H9 (cell line): Measurements from ENCODE around the gene APLN. TPM values are rescaled to one million over a fixed set of nuclear protein-coding genes. Genes with fewer than 3 reads are reported as not detected.

ENCODE experiments used
- DNase-seq: peaks from one replicate; pipeline ENCODE4 v3.0.0-alpha.2; 2017
- H2AFZ ChIP-seq: one replicate; pipeline ENCODE4 v1.6.1; 2013; ENCODE audit warnings: mild to moderate bottlenecking, low read length, control low read depth, moderate library complexity
- H2AK5ac ChIP-seq: 2 replicates; pipeline ENCODE4 v1.6.1; 2013; ENCODE audit warnings: low read length, control low read depth, mixed read lengths; ENCODE audit not compliant: insufficient read length
- H2BK120ac ChIP-seq: one replicate; pipeline ENCODE4 v1.6.1; 2013; ENCODE audit warnings: low read depth, mild to moderate bottlenecking, low read length, control low read depth, inconsistent platforms; ENCODE audit not compliant: poor library complexity, severe bottlenecking
- H2BK12ac ChIP-seq: 2 replicates; pipeline ENCODE4 v1.6.1; 2013; ENCODE audit warnings: low read length, control low read depth, mixed read lengths, low read depth; ENCODE audit not compliant: insufficient read length
- H2BK15ac ChIP-seq: 2 replicates; pipeline ENCODE4 v1.6.1; 2013; ENCODE audit warnings: low read depth, low read length, control low read depth
- H2BK20ac ChIP-seq: one replicate; pipeline ENCODE4 v1.6.1; 2013; ENCODE audit warnings: low read depth, mild to moderate bottlenecking, low read length, control low read depth, inconsistent platforms; ENCODE audit not compliant: poor library complexity, severe bottlenecking
- H2BK5ac ChIP-seq: 2 replicates; pipeline ENCODE4 v1.6.1; 2013; ENCODE audit warnings: low read length, control low read depth, mixed read lengths; ENCODE audit not compliant: insufficient read length
- H3K14ac ChIP-seq: 2 replicates; pipeline ENCODE4 v1.6.1; 2013; ENCODE audit warnings: low read length, control low read depth; ENCODE audit not compliant: insufficient read depth
- H3K18ac ChIP-seq: 2 replicates; pipeline ENCODE4 v1.6.1; 2013; ENCODE audit warnings: low read depth, mild to moderate bottlenecking, mixed read lengths, low read length, control low read depth; ENCODE audit not compliant: insufficient read length
- H3K23ac ChIP-seq: 2 replicates; pipeline ENCODE4 v1.6.1; 2013; ENCODE audit warnings: low read length, control low read depth, mixed read lengths, low read depth; ENCODE audit not compliant: insufficient read length
- H3K23me2 ChIP-seq: 2 replicates; pipeline ENCODE4 v1.6.1; 2013; ENCODE audit warnings: low read depth, mild to moderate bottlenecking, mixed read lengths, low read length, control low read depth; ENCODE audit not compliant: insufficient read length, poor library complexity, severe bottlenecking
- H3K27ac ChIP-seq: 2 replicates; pipeline ENCODE4 v1.5.1; 2013; ENCODE audit warnings: low read length, control low read depth, mixed read lengths, low read depth; ENCODE audit not compliant: insufficient read length
- H3K27me3 ChIP-seq: 2 replicates; pipeline ENCODE4 v1.6.1; 2013; ENCODE audit warnings: low read length, control low read depth, inconsistent platforms; ENCODE audit not compliant: insufficient read depth
- H3K4ac ChIP-seq: 2 replicates; pipeline ENCODE4 v1.6.1; 2013; ENCODE audit warnings: low read depth, mild to moderate bottlenecking, control low read depth, inconsistent platforms, low read length, moderate library complexity
- H3K4me1 ChIP-seq: 2 replicates; pipeline ENCODE4 v1.6.1; 2013; ENCODE audit warnings: low read length, control low read depth, inconsistent platforms; ENCODE audit not compliant: insufficient read depth
- H3K4me2 ChIP-seq: 2 replicates; pipeline ENCODE4 v1.6.1; 2013; ENCODE audit warnings: low read length, control low read depth, mixed read lengths; ENCODE audit not compliant: insufficient read length, insufficient read depth
- H3K56ac ChIP-seq: 2 replicates; pipeline ENCODE4 v1.6.1; 2013; ENCODE audit warnings: low read depth, mild to moderate bottlenecking, mixed read lengths, low read length, control low read depth; ENCODE audit not compliant: insufficient read length
- H3K79me1 ChIP-seq: 2 replicates; pipeline ENCODE4 v1.6.1; 2013; ENCODE audit warnings: low read depth, mild to moderate bottlenecking, moderate library complexity, low read length, control low read depth, inconsistent platforms; ENCODE audit not compliant: insufficient read depth, poor library complexity, severe bottlenecking
- H3K79me2 ChIP-seq: 2 replicates; pipeline ENCODE4 v1.6.1; 2013; ENCODE audit warnings: low read length, control low read depth, inconsistent platforms; ENCODE audit not compliant: insufficient read depth
- H3K9ac ChIP-seq: 2 replicates; pipeline ENCODE4 v1.6.1; 2013; ENCODE audit warnings: low read length, control low read depth, mixed read lengths; ENCODE audit not compliant: insufficient read length; ENCODE audit errors: extremely low read depth
- H3K9me3 ChIP-seq: one replicate; pipeline ENCODE4 v1.6.1; 2013; ENCODE audit warnings: low read depth, low read length, inconsistent platforms; ENCODE audit not compliant: control insufficient read depth
- H3T11ph ChIP-seq: one replicate; pipeline ENCODE4 v1.6.1; 2013; ENCODE audit warnings: mild to moderate bottlenecking, low read length, control low read depth, inconsistent platforms
- H4K20me1 ChIP-seq: one replicate; pipeline ENCODE4 v1.6.1; 2013; ENCODE audit not compliant: control insufficient read depth, insufficient read length, insufficient read depth
- H4K5ac ChIP-seq: 2 replicates; pipeline ENCODE4 v1.6.1; 2013; ENCODE audit warnings: low read depth, mild to moderate bottlenecking, mixed read lengths, low read length, control low read depth; ENCODE audit not compliant: insufficient read length
- H4K8ac ChIP-seq: replicated peaks from 2 replicates; pipeline ENCODE4 v1.6.1; 2013; ENCODE audit warnings: low read length, control low read depth, mixed read lengths, low read depth; ENCODE audit not compliant: insufficient read length
- H4K91ac ChIP-seq: 2 replicates; pipeline ENCODE4 v1.6.1; 2013; ENCODE audit warnings: low read depth, mild to moderate bottlenecking, moderate library complexity, mixed read lengths, low read length, control low read depth; ENCODE audit not compliant: insufficient read length
- H3K27ac Mint-ChIP-seq, 3 experiments: 2 replicates in 2 of 3; 3 replicates in 1 of 3; pipeline ENCODE4 v1.8.0; 2020 to 2021; ENCODE audit warnings: mixed read lengths in 3 of 3, mild to moderate bottlenecking in 1 of 3, moderate library complexity in 1 of 3
- H3K27me3 Mint-ChIP-seq: 2 replicates; pipeline ENCODE4 v1.8.0; 2021; ENCODE audit warnings: low read depth, mild to moderate bottlenecking, moderate library complexity, mixed read lengths
- H3K36me3 Mint-ChIP-seq, 3 experiments: 2 replicates in 2 of 3; 3 replicates in 1 of 3; pipeline ENCODE4 v1.8.0; 2020 to 2021; ENCODE audit warnings: low read depth in 3 of 3, mixed read lengths in 3 of 3; ENCODE audit not compliant: insufficient read depth in 1 of 3
- H3K4me1 Mint-ChIP-seq, 2 experiments: 2 replicates each; pipeline ENCODE4 v1.8.0; 2020; ENCODE audit warnings: mixed read lengths in 2 of 2
- H3K4me3 Mint-ChIP-seq, 2 experiments: 2 replicates in 1 of 2; 3 replicates in 1 of 2; pipeline ENCODE4 v1.8.0; 2020 to 2021; ENCODE audit warnings: mild to moderate bottlenecking in 2 of 2, mixed read lengths in 2 of 2, moderate library complexity in 1 of 2
- H3K9me3 Mint-ChIP-seq, 2 experiments: 2 replicates in 1 of 2; 3 replicates in 1 of 2; pipeline ENCODE4 v1.8.0; 2020; ENCODE audit warnings: mild to moderate bottlenecking in 2 of 2, mixed read lengths in 2 of 2, moderate library complexity in 1 of 2
- CTCF ChIP-seq: fragments of 200-600 bp; sonication (generic); conservative IDR thresholded peaks from 3 replicates; pipeline ENCODE4 v1.8.0; 2021; ENCODE audit warnings: antibody characterized with exemption, mild to moderate bottlenecking
- WGBS: extraction: QIAGEN DNeasy Blood & Tissue Kit; methylation state at CpG from one replicate; pipeline ENCODE4 v1.1.7; 2013; ENCODE audit warnings: missing lambda C conversion rate, low lambda C conversion rate, mixed read lengths; ENCODE audit not compliant: insufficient read length; ENCODE audit errors: extremely low coverage; 5-methylcytosine and 5-hydroxymethylcytosine counted together
- total RNA-seq: library from RNA; stranded (reverse); gene quantifications from 2 replicates; pipeline ENCODE4 v1.2.1, GENCODE V29; 2021

APLN gene
- total RNA-seq, 1 experiment from 2014 or later: 0.24 TPM

DNA sequence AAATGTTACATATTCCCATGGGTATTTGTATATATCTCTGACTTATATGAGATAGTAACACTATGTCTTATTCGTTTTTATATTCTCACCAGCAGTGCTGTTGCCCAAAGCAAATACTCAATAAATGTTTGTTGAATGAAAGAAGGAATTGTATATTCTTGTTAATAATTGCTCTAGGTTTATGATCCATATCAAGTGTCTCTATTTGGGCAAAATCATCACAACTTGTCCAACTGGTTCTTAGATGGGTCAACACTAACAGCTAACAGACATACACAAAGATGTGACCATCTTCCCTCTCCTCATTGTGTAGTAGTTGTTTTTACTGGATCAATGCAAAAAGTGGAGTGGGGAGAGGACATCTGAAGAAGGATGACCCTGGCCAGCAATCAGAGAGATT, 6.6 kb upstream of the APLN start:
- H3K27ac ChIP-seq: no peak overlapping the region
- H3K27me3 Mint-ChIP-seq: peaks cover 44% of the 10 kb centered on the region
- peaks cover 5% of the 10 kb centered on the region; the same call in 1 of the 2 replicates for H3K4me1 ChIP-seq
- TF ChIP-seq CTCF: no peak
- no peak overlapping the region for H3T11ph ChIP-seq
- H3K9ac ChIP-seq: no peak overlapping the region
- H2BK120ac ChIP-seq: no peak overlapping the region
- peaks cover 12 to 14% of the 10 kb centered on the region in 2 experiments for H3K4me1 Mint-ChIP-seq
- H2BK20ac ChIP-seq: no peak overlapping the region
- H3K27me3 ChIP-seq: no peaks in the 10 kb centered on the region
- H3K9me3 Mint-ChIP-seq: peaks cover 15 to 38% of the 10 kb centered on the region in 2 experiments
- no peak overlapping the region for H2AFZ ChIP-seq
- H3K79me1 ChIP-seq: no peaks in the 10 kb centered on the region
- no peak overlapping the region for H3K4ac ChIP-seq
- no peak overlapping the region for H4K91ac ChIP-seq
- H2BK5ac ChIP-seq: no peak overlapping the region
- H3K4me2 ChIP-seq: no peak overlapping the region
- no peak overlapping the region for H3K18ac ChIP-seq
- no peak overlapping the region for H2AK5ac ChIP-seq
- H3K36me3 Mint-ChIP-seq: peaks cover 0 to 4% (median 3%) of the 10 kb centered on the region in 3 experiments; a peak in 3 of 7 replicates
- no peaks in the 10 kb centered on the region for H4K20me1 ChIP-seq
- H3K56ac ChIP-seq: no peak overlapping the region
- WGBS: no CpG with 5 or more reads among the region's 1 CpG
- H3K23ac ChIP-seq: no peak overlapping the region
- no peak for DNase-seq
- no peak overlapping the region for H3K14ac ChIP-seq
- peaks cover 5% of the 10 kb centered on the region for H3K9me3 ChIP-seq
- no peaks in the 10 kb centered on the region for H3K79me2 ChIP-seq
- H4K5ac ChIP-seq: no peak overlapping the region
- H2BK12ac ChIP-seq: no peak overlapping the region
- H2BK15ac ChIP-seq: no peak overlapping the region
- no peak overlapping the region for H4K8ac ChIP-seq
- H3K23me2 ChIP-seq: no peaks in the 10 kb centered on the region
- no peak overlapping the region for H3K4me3 Mint-ChIP-seq
- no peak overlapping the region for H3K27ac Mint-ChIP-seq
